ENCODE data around the gene NEU4. TPM values are rescaled to one million over a fixed set of nuclear protein-coding genes. Genes with fewer than 3 reads are reported as not detected.

Gene NEU4
- polyA plus RNA-seq, 3 donors: 0.26 to 2.6 (median 0.99) TPM

- H3K4me3 ChIP-seq (replicated peaks in 1 of 3; ENCODE audit: low read depth in 2 of 3, low read length in 3 of 3): no peak overlapping the region
- H3K27ac Mint-ChIP-seq: peak overlapping the region in 2 of 7 donors; percentile 24 to 75
- no peak overlapping the region for H3K4me3 Mint-ChIP-seq
- H3K27me3 ChIP-seq (ENCODE audit: control insufficient read depth in 2 of 2, insufficient read depth in 2 of 2, low read length in 2 of 2): no peaks in the 10 kb centered on the region
- H2AFZ ChIP-seq (ENCODE audit: insufficient read depth, low read depth, low read length, poor library complexity, severe bottlenecking): no peak overlapping the region
- no peak for DNase-seq
- H3K27me3 Mint-ChIP-seq (ENCODE audit: low read depth in 3 of 3): peaks cover 7 to 17% (median 8%) of the 10 kb centered on the region in 3 donors
- no peaks in the 10 kb centered on the region for H3K36me3 Mint-ChIP-seq
- peaks cover 0 to 10% (median 3%) of the 10 kb centered on the region in 7 donors for H3K9me3 Mint-ChIP-seq
- no peak overlapping the region for H3K27ac ChIP-seq (ENCODE audit: low read depth in 1 of 2, low read length in 2 of 2)
- no peak overlapping the region for H3K9ac ChIP-seq (ENCODE audit: insufficient read depth, low read length, poor library complexity, severe bottlenecking)
- no peak for TF ChIP-seq CTCF (IDR thresholded peaks at IDR 0.05)
- H3K4me1 Mint-ChIP-seq: peaks cover under 1% of the 10 kb centered on the region
- no peaks in the 10 kb centered on the region for H4K20me1 ChIP-seq (ENCODE audit: insufficient read depth, low read length)
- intact Hi-C loops (cut with micrococcal nuclease): no loop called here
- no peaks in the 10 kb centered on the region for H3K36me3 ChIP-seq (replicated peaks in 1 of 2; ENCODE audit: control insufficient read depth in 1 of 2, insufficient read depth in 2 of 2, low read length in 2 of 2)
- no peaks in the 10 kb centered on the region for H3K9me3 ChIP-seq (replicated peaks in 1 of 2; ENCODE audit: control insufficient read depth in 1 of 2, insufficient read depth in 1 of 2, low read length in 2 of 2)
- no peaks in the 10 kb centered on the region for H3K4me1 ChIP-seq (ENCODE audit: control insufficient read depth in 1 of 2, insufficient read depth in 2 of 2, low read length in 2 of 2)
- WGBS (ENCODE audit: insufficient coverage): 94% methylated on average over 20 of the region's 22 CpGs
- H3K79me2 ChIP-seq (ENCODE audit: insufficient read depth, low read length): no peaks in the 10 kb centered on the region
- H3K4me2 ChIP-seq (replicated peaks; ENCODE audit: extremely low read depth, low read length, poor library complexity, severe bottlenecking): no peak overlapping the region
Measured at GRCh38 chr2:241777170-241777685, 31.8 kb upstream of the NEU4 start.

GRCh38 chr2:241777686-241778627, 31.0 kb upstream of the NEU4 start:
- Mint-ChIP-seq H3K36me3 (no peaks in the 10 kb centered on the region), H3K4me3 (no peak overlapping the region), H3K9me3 (peaks cover 0 to 14% (median 10%) of the 10 kb centered on the region in 7 donors), H3K27me3 (ENCODE audit: low read depth in 3 of 3) (peaks cover 7 to 15% (median 12%) of the 10 kb centered on the region in 3 donors), H3K4me1 (no peaks in the 10 kb centered on the region), H3K27ac (peak overlapping the region in 3 of 7 donors; percentile 24 to 40 (median 34))
- Histone ChIP-seq H3K9ac (ENCODE audit: insufficient read depth, low read length, poor library complexity, severe bottlenecking) (no peak overlapping the region), H3K9me3 (replicated peaks in 1 of 2; ENCODE audit: control insufficient read depth in 1 of 2, insufficient read depth in 1 of 2, low read length in 2 of 2) (peaks cover 0 to 3% of the 10 kb centered on the region in 2 donors), H2AFZ (ENCODE audit: insufficient read depth, low read depth, low read length, poor library complexity, severe bottlenecking) (no peak overlapping the region), H3K4me2 (replicated peaks; ENCODE audit: extremely low read depth, low read length, poor library complexity, severe bottlenecking) (no peak overlapping the region), H3K4me1 (ENCODE audit: control insufficient read depth in 1 of 2, insufficient read depth in 2 of 2, low read length in 2 of 2) (no peaks in the 10 kb centered on the region), H3K79me2 (ENCODE audit: insufficient read depth, low read length) (no peaks in the 10 kb centered on the region), H3K27ac (ENCODE audit: low read depth in 1 of 2, low read length in 2 of 2) (no peak overlapping the region), H3K36me3 (replicated peaks in 1 of 2; ENCODE audit: control insufficient read depth in 1 of 2, insufficient read depth in 2 of 2, low read length in 2 of 2) (no peaks in the 10 kb centered on the region), H3K4me3 (replicated peaks in 1 of 3; ENCODE audit: low read depth in 2 of 3, low read length in 3 of 3) (no peak overlapping the region), H3K27me3 (ENCODE audit: control insufficient read depth in 2 of 2, insufficient read depth in 2 of 2, low read length in 2 of 2) (no peaks in the 10 kb centered on the region), H4K20me1 (ENCODE audit: insufficient read depth, low read length) (no peaks in the 10 kb centered on the region)
- WGBS (ENCODE audit: insufficient coverage): 77% methylated on average over 19 of the region's 21 CpGs
- no peak for TF ChIP-seq CTCF (IDR thresholded peaks at IDR 0.05)
- DNase-seq: peak in 1 of 3 donors; percentile 1
- intact Hi-C loops (cut with micrococcal nuclease): no loop called here

Data from CD14-positive monocyte (primary cell).